Ishikawa (cell line): ENCODE measurements around the gene CACNB2.

Experiments used
- CEBPB ChIP-seq: IDR thresholded peaks from 2 replicates; pipeline ENCODE4 v1.6.1; 2012
- CREB1 ChIP-seq: IDR thresholded peaks from 2 replicates; pipeline ENCODE4 v1.6.1; 2012; ENCODE audit warnings: low read depth
- EGR1 ChIP-seq: IDR thresholded peaks from 2 replicates; pipeline ENCODE4 v1.6.1; 2012
- EP300 ChIP-seq: IDR thresholded peaks from 2 replicates; pipeline ENCODE4 v1.6.1; 2012; ENCODE audit warnings: borderline replicate concordance
- FOXM1 ChIP-seq: IDR thresholded peaks from 2 replicates; pipeline ENCODE4 v1.6.1; 2012; ENCODE audit warnings: low read depth, borderline replicate concordance
- MAX ChIP-seq: IDR thresholded peaks from 2 replicates; pipeline ENCODE4 v1.6.1; 2012
- NFIC ChIP-seq: IDR thresholded peaks from 2 replicates; pipeline ENCODE4 v1.6.1; 2012
- RAD21 ChIP-seq: IDR thresholded peaks from 2 replicates; pipeline ENCODE4 v1.6.1; 2012; ENCODE audit warnings: low read depth
- REST ChIP-seq: IDR thresholded peaks from 2 replicates; pipeline ENCODE4 v1.6.1; 2012; ENCODE audit warnings: low read depth, mild to moderate bottlenecking
- TAF1 ChIP-seq: IDR thresholded peaks from 2 replicates; pipeline ENCODE4 v1.6.1; 2012; ENCODE audit warnings: low read depth, mild to moderate bottlenecking
- TCF12 ChIP-seq: IDR thresholded peaks from 2 replicates; pipeline ENCODE4 v1.6.1; 2012; ENCODE audit warnings: low read depth
- TEAD4 ChIP-seq: IDR thresholded peaks from 2 replicates; pipeline ENCODE4 v1.6.1; 2012
- USF1 ChIP-seq: IDR thresholded peaks from 2 replicates; pipeline ENCODE4 v1.6.1; 2012
- YY1 ChIP-seq: IDR thresholded peaks from 2 replicates; pipeline ENCODE4 v1.6.1; 2012; ENCODE audit warnings: low read depth
- ZBTB7A ChIP-seq: IDR thresholded peaks from 2 replicates; pipeline ENCODE4 v1.6.1; 2012; ENCODE audit warnings: low read depth

CACNB2 gene

GRCh38 chr10:18556522-18557147 lies 416.4 kb downstream of the CACNB2 start:
- no peak for TF ChIP-seq MAX
- TF ChIP-seq RAD21: no peak
- TF ChIP-seq EP300: no peak
- no peak for TF ChIP-seq TCF12
- TF ChIP-seq CREB1: no peak
- no peak for TF ChIP-seq USF1
- no peak for TF ChIP-seq YY1
- no peak for TF ChIP-seq CEBPB
- no peak for TF ChIP-seq TAF1
- no peak for TF ChIP-seq FOXM1
- TF ChIP-seq NFIC: no peak
- no peak for TF ChIP-seq EGR1
- TF ChIP-seq REST: no peak
- TF ChIP-seq ZBTB7A: no peak
- TF ChIP-seq TEAD4: no peak

- TF ChIP-seq RAD21 (no peak), TCF12 (no peak), REST (no peak), TEAD4 (no peak), CEBPB (no peak), MAX (no peak), NFIC (no peak), EGR1 (no peak), EP300 (no peak), ZBTB7A (no peak), YY1 (no peak), FOXM1 (no peak), CREB1 (no peak), USF1 (no peak)
These were observed 417.7 kb downstream of the CACNB2 start for GRCh38 chr10:18557960-18558359.

- TF ChIP-seq TCF12 (no peak), TEAD4 (peak; percentile 57), MAX (no peak), CEBPB (no peak), REST (no peak)
These were observed 421.8 kb downstream of the CACNB2 start for GRCh38 chr10:18561861-18562551.

- TF ChIP-seq NFIC (no peak), MAX (no peak), TCF12 (no peak), TEAD4 (no peak), REST (no peak), FOXM1 (no peak), CREB1 (no peak), EGR1 (no peak), ZBTB7A (no peak), YY1 (no peak), CEBPB (no peak), RAD21 (no peak), EP300 (no peak), USF1 (no peak), TAF1 (no peak)
These were observed 422.9 kb downstream of the CACNB2 start for GRCh38 chr10:18563003-18563726.
